Common myeloid progenitor, CD34-positive (primary cell): ENCODE measurements around the gene AGO3.
"Not testable (repeated sequence)": the region's sequence is repeated elsewhere in the genome, so short reads cannot be mapped to it uniquely, and the experiment has no call there.

Experiments
- CTCF ChIA-PET: fragments of 350-600 bp; sonication (Branson Sonifier 250); formaldehyde crosslinking; loops from one replicate; lab custom pipeline; 2021; ENCODE audit warnings: antibody characterized with exemption; lab: Charles Lee
- POLR2A ChIA-PET: fragments of 350-600 bp; sonication (Branson Sonifier 250); formaldehyde crosslinking; loops from one replicate; lab custom pipeline; 2021; ENCODE audit warnings: antibody characterized with exemption; lab: Charles Lee
- DNase-seq, 3 donors: peaks; one replicate each; pipeline versions ENCODE4 v3.0.0 to v3.0.0-alpha.2; 2013
- H3K27ac ChIP-seq, 2 experiments: 1 replicate in 1 of 2; 2 replicates in 1 of 2; pipeline ENCODE4 v1.7.0; 2013; ENCODE audit warnings: inconsistent platforms in 2 of 2, low read length in 2 of 2, mild to moderate bottlenecking in 2 of 2, low read depth in 1 of 2, moderate library complexity in 1 of 2; ENCODE audit not compliant: severe bottlenecking in 2 of 2, insufficient read depth in 1 of 2, poor library complexity in 1 of 2
- H3K27me3 ChIP-seq, 5 experiments: replicated peaks in 2 of 5; 1 replicate in 3 of 5; 2 replicates in 2 of 5; pipeline versions ENCODE4 v1.6.1 to v1.7.0; 2013; ENCODE audit warnings: low read length in 4 of 5, mild to moderate bottlenecking in 2 of 5, moderate library complexity in 2 of 5, inconsistent platforms in 1 of 5; ENCODE audit not compliant: insufficient read depth in 5 of 5, control insufficient read depth in 4 of 5
- H3K36me3 ChIP-seq, 4 experiments: 1 replicate in 2 of 4; 2 replicates in 2 of 4; pipeline versions ENCODE4 v1.6.1 to v1.7.0; 2013; ENCODE audit warnings: low read length in 3 of 4, control low read depth in 1 of 4, mild to moderate bottlenecking in 1 of 4; ENCODE audit not compliant: control insufficient read depth in 4 of 4, insufficient read depth in 4 of 4
- H3K4me1 ChIP-seq, 4 experiments: 1 replicate in 3 of 4; 2 replicates in 1 of 4; pipeline versions ENCODE4 v1.6.1 to v1.7.1; 2013; ENCODE audit warnings: low read length in 3 of 4, mild to moderate bottlenecking in 3 of 4, control low read depth in 1 of 4, inconsistent platforms in 1 of 4, moderate library complexity in 1 of 4; ENCODE audit not compliant: control insufficient read depth in 4 of 4, insufficient read depth in 4 of 4; ENCODE audit errors: control extremely low read depth in 1 of 4
- H3K4me3 ChIP-seq, 7 experiments: 1 replicate in 4 of 7; 2 replicates in 3 of 7; pipeline versions ENCODE4 v1.5.1 to v1.7.0; 2013; ENCODE audit warnings: mild to moderate bottlenecking in 7 of 7, low read length in 6 of 7, moderate library complexity in 6 of 7, inconsistent platforms in 2 of 7, low read depth in 2 of 7, control low read depth in 1 of 7; ENCODE audit not compliant: insufficient read depth in 4 of 7, control insufficient read depth in 1 of 7; ENCODE audit errors: extremely low read depth in 1 of 7
- H3K9me3 ChIP-seq, 5 experiments: 1 replicate in 4 of 5; 2 replicates in 1 of 5; pipeline versions ENCODE4 v1.6.1 to v1.7.1; 2013; ENCODE audit warnings: low read length in 4 of 5, mild to moderate bottlenecking in 2 of 5, inconsistent platforms in 1 of 5, low read depth in 1 of 5, moderate library complexity in 1 of 5; ENCODE audit not compliant: control insufficient read depth in 4 of 5, insufficient read depth in 2 of 5; ENCODE audit errors: control extremely low read depth in 1 of 5
- WGBS: methylation state at CpG from one replicate; pipeline ENCODE4 v1.1.5; 2013; ENCODE audit not compliant: insufficient coverage; 5-methylcytosine and 5-hydroxymethylcytosine counted together

AGO3 gene

GRCh38 chr1:35972631-35973030, 41.7 kb downstream of the AGO3 start:
- peaks cover 14 to 32% (median 27%) of the 10 kb centered on the region in 4 experiments for H3K36me3 ChIP-seq
- H3K9me3 ChIP-seq, H3K27me3 ChIP-seq, H3K4me3 ChIP-seq, POLR2A ChIA-PET, H3K27ac ChIP-seq, H3K4me1 ChIP-seq, DNase-seq, CTCF ChIA-PET: not testable (repeated sequence)
- no CpG with 5 or more reads among the region's 3 CpGs for WGBS

DNA sequence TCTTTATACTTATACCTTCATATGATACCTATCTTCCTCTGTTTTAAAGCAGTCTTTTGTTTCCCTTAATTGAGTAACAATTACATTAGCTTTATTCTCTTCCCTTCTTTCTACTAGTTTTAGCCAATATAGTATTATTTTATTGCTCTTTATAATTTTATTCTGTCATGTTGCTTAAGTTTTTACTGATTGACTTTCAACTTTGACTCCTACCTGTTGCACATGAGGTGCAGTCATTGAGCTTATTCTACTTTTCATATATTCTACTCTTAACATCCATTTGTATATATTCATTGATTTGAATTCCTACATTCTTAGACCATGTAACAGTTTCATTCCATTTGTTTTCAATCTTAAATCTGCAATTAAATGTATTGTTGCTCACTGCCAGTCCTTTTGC, 49.2 kb downstream of the AGO3 start:
- no peak for DNase-seq
- Histone ChIP-seq H3K9me3 (no peaks in the 10 kb centered on the region), H3K27me3 (no peaks in the 10 kb centered on the region), H3K36me3 (peaks cover 6 to 26% (median 13%) of the 10 kb centered on the region in 4 experiments), H3K4me3 (no peak overlapping the region), H3K4me1 (peaks cover 0 to 3% (median 0%) of the 10 kb centered on the region in 4 experiments), H3K27ac (no peak overlapping the region)
- CTCF ChIA-PET = no interaction called here
- POLR2A ChIA-PET = no interaction called here

GRCh38 chr1:35988237-35988636, 57.3 kb downstream of the AGO3 start:
- DNase-seq = no peak
- POLR2A ChIA-PET = no interaction called here

DNA sequence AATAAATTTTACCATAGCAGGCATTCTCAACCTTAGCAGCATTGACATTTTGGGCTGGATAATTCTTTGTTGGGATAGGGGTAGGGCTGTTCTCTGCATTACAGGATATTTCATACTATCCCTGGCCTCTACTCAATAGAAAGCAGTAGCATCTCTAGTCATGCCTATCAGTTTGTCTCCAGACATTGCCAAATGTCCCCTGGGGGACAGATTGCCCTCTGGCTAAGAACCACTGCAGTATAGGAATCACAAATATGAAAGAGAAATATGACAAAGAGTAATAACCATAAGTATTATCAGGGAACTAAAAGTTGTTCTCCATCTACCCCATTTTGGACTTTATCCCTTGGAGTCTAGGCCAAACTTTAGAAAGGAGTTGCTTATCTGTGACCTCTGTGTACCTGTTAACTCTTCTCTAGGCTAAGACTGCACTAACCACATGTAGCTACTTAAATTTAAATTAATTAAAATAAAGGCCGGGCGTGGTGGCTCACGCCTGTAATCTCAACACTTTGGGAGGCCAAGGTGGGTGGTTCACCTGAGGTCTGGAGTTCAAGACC, 76.1 kb downstream of the AGO3 start:
- no peaks in the 10 kb centered on the region for H3K4me1 ChIP-seq
- no peak overlapping the region for H3K4me3 ChIP-seq
- ChIA-PET POLR2A (no interaction called here), CTCF (interaction anchor here (0.9 kb wide), 1 partner anchor 26 kb away, joined by 4 read pairs; no protein-coding TSS in a partner anchor)
- no peak overlapping the region for H3K27ac ChIP-seq
- no peak for DNase-seq
- no CpG with 5 or more reads among the region's 3 CpGs for WGBS
- no peaks in the 10 kb centered on the region for H3K27me3 ChIP-seq
- H3K9me3 ChIP-seq = no peaks in the 10 kb centered on the region
- H3K36me3 ChIP-seq = peaks cover 2 to 21% (median 15%) of the 10 kb centered on the region in 4 experiments

More at GRCh38 chr1:35988237-35988636, 57.3 kb downstream of the AGO3 start:
- H3K4me3 ChIP-seq = no peak overlapping the region
- CTCF ChIA-PET = no interaction called here
- no peaks in the 10 kb centered on the region for H3K9me3 ChIP-seq
- no CpG with 5 or more reads among the region's 1 CpG for WGBS
- H3K27me3 ChIP-seq = no peaks in the 10 kb centered on the region
- peaks cover 3 to 13% (median 12%) of the 10 kb centered on the region in 4 experiments for H3K36me3 ChIP-seq
- H3K27ac ChIP-seq = no peak overlapping the region
- H3K4me1 ChIP-seq = no peaks in the 10 kb centered on the region

DNA sequence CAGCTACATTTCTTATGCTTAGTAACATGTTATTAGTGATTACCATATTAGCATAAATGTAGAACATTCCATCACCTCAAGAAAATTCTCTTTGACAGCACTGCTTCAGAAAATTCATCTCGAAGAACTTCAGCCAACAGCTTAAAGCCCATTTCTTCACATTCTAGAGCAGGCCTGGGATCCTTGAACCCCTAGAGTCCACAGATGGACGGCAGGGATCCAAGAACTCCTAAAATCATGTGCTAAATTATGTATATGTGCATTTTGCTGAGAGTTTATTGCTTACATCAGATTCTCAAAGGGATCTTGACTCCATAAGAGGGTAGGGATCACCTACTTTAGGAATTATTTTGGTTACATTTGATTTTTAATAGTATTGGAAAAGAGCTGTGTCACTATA, 76.8 kb downstream of the AGO3 start:
- no CpG with 5 or more reads among the region's 2 CpGs for WGBS
- no peak for DNase-seq
- POLR2A ChIA-PET = no interaction called here
- Histone ChIP-seq H3K27ac (no peak overlapping the region), H3K4me1 (no peaks in the 10 kb centered on the region), H3K9me3 (no peaks in the 10 kb centered on the region), H3K27me3 (no peaks in the 10 kb centered on the region), H3K36me3 (peaks cover 2 to 21% (median 17%) of the 10 kb centered on the region in 4 experiments), H3K4me3 (no peak overlapping the region)
- CTCF ChIA-PET = interaction anchor here (0.6 to 0.9 kb wide), 2 partner anchors 25 to 286 kb away, joined by 3 to 4 read pairs; no protein-coding TSS in a partner anchor

DNA sequence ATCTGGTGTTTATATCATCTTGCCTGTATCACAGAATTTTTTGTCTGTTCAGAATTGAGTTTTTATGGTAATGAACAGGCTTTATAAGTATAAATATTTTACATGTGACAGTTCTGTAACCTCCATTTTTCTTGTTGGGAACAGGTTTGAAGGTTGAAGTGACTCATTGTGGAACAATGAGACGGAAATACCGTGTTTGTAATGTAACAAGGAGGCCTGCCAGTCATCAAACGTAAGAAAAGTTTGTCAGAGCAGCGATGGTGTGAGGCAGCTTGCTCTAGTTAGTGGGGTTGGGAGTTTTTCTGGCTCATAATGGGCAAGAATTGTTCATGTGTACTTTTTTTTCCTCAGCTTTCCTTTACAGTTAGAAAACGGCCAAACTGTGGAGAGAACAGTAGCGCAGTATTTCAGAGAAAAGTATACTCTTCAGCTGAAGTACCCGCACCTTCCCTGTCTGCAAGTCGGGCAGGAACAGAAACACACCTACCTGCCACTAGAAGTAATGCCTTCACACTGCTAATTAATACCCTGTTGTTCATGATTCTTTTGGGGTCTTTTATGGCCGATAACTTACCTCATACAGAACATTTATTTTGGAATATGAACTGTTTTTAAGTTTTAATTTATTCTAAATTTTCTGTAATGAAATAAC, 77.8 kb downstream of the AGO3 start:
- no peak for DNase-seq
- ChIA-PET POLR2A (no interaction called here), CTCF (interaction anchor here (0.6 to 0.9 kb wide), 2 partner anchors 39 to 287 kb away, joined by 3 read pairs; no protein-coding TSS in a partner anchor)
- Histone ChIP-seq H3K4me1 (no peaks in the 10 kb centered on the region), H3K4me3 (no peak overlapping the region), H3K27ac (no peak overlapping the region), H3K27me3 (no peaks in the 10 kb centered on the region), H3K36me3 (peaks cover 5 to 23% (median 19%) of the 10 kb centered on the region in 4 experiments), H3K9me3 (no peaks in the 10 kb centered on the region)
- 100% methylated on average over 3 of the region's 9 CpGs for WGBS

DNA sequence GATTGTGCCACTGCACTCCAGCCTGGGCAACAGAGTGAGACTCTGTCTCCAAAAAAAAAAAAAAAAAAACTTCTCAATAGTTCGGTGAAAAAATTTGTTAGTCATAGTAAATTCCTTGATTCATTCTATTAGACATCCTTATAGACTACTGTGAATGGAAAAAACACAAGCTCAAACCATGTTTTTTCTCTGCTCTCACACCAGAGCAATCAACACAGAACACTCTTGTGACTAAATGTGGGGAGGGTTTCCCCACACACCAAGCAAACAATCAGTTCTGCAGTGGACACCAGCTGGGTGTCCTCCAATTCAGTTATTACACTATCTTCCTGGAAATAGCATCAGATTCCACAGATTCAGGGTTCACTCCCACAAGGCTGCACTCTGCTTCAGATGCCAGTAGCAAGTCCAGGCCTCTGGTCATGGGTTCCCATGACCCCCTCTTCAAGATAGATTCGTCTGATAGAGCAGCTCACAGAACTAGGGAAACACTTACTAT, 83.9 kb downstream of the AGO3 start:
- Histone ChIP-seq H3K4me3 (no peak overlapping the region), H3K27me3 (no peaks in the 10 kb centered on the region), H3K36me3 (peaks cover 18 to 38% (median 33%) of the 10 kb centered on the region in 4 experiments), H3K27ac (no peak overlapping the region), H3K4me1 (no peaks in the 10 kb centered on the region), H3K9me3 (no peaks in the 10 kb centered on the region)
- no peak for DNase-seq
- CTCF ChIA-PET = no interaction called here
- POLR2A ChIA-PET = no interaction called here
- no CpG with 5 or more reads among the region's 2 CpGs for WGBS
